ENCODE measurements around the gene BCAP29. TPM values are rescaled to one million over a fixed set of nuclear protein-coding genes. Genes with fewer than 3 reads are reported as not detected.

BCAP29 gene
- total RNA-seq, 1 donor from 2014 or later: 24.9 TPM

- intact Hi-C loops (cut with micrococcal nuclease): no loop called here
- no peak for ATAC-seq (ENCODE audit: low read depth)
- no peak for DNase-seq
- Mint-ChIP-seq H3K4me3 (no peak overlapping the region), H3K36me3 (ENCODE audit: low read depth) (no peaks in the 10 kb centered on the region), H3K4me1 (peaks cover 23% of the 10 kb centered on the region), H3K27me3 (peaks cover 14% of the 10 kb centered on the region), H3K9me3 (no peaks in the 10 kb centered on the region), H3K27ac (no peak overlapping the region)
- POLR2A ChIA-PET: no interaction called here
- no peak for TF ChIP-seq CTCF (IDR thresholded peaks at IDR 0.05)
- CTCF ChIA-PET: no interaction called here
These were observed 78.4 kb downstream of the BCAP29 start for GRCh38 chr7:107658467-107658866.

GRCh38 chr7:107659666-107660065 is 79.6 kb downstream of the BCAP29 start:
- ChIA-PET CTCF (interaction anchor here (0.7 kb wide), 1 partner anchor 210 kb away, joined by 3 read pairs; no protein-coding TSS in a partner anchor), POLR2A (interaction anchor here (0.5 to 2.9 kb wide), 5 partner anchors 21 to 491 kb away, joined by 4 to 32 read pairs (median 4); partner anchors contain the start of genes CBLL1, COG5, DUS4L and HBP1)
- Mint-ChIP-seq H3K4me3 (peak overlapping the region; percentile 88), H3K36me3 (ENCODE audit: low read depth) (no peaks in the 10 kb centered on the region), H3K27me3 (peaks cover 15% of the 10 kb centered on the region), H3K27ac (no peak overlapping the region), H3K9me3 (no peaks in the 10 kb centered on the region), H3K4me1 (peaks cover 23% of the 10 kb centered on the region)
- ATAC-seq (ENCODE audit: low read depth) (peak; percentile 77), DNase-seq (no peak)
- intact Hi-C loops (cut with micrococcal nuclease): loop anchor here (1.0 to 5.0 kb wide), 5 partner anchors 15 to 83 kb away; no protein-coding TSS in a partner anchor
- TF ChIP-seq CTCF (IDR thresholded peaks at IDR 0.05): no peak

- peak; percentile 40 for DNase-seq
- ATAC-seq (ENCODE audit: low read depth): peak; percentile 59
- Mint-ChIP-seq H3K9me3 (no peaks in the 10 kb centered on the region), H3K27me3 (peaks cover 20% of the 10 kb centered on the region), H3K4me1 (peaks cover 23% of the 10 kb centered on the region), H3K27ac (no peak within 1 kb of the TSS), H3K4me3 (peak within 1 kb of the TSS; percentile 88), H3K36me3 (ENCODE audit: low read depth) (no peaks in the 10 kb centered on the region)
- CTCF ChIA-PET: interaction anchor here (0.6 to 2.1 kb wide), 8 partner anchors 22 to 211 kb away, joined by 3 to 10 read pairs (median 4); partner anchors contain the start of genes COG5 and DUS4L
- intact Hi-C loops (cut with micrococcal nuclease): loop anchor here (1.0 to 5.0 kb wide), 6 partner anchors 18 to 196 kb away; partner anchors contain the start of gene BCAP29
- TF ChIP-seq CTCF (IDR thresholded peaks at IDR 0.05): no peak
- POLR2A ChIA-PET: interaction anchor here (0.5 to 2.9 kb wide), 6 partner anchors 22 to 510 kb away, joined by 4 to 32 read pairs (median 4); partner anchors contain the start of genes CBLL1, COG5, DUS4L and HBP1
These were observed 80.5 kb downstream of the BCAP29 start, which contains the start of gene SLC26A4 for GRCh38 chr7:107660381-107661080. Gene SLC26A4, plus strand, starts transcription at chr7:107660828. Its CDS starts 814 bp downstream, at chr7:107661642.

- Mint-ChIP-seq H3K4me1 (peaks cover 23% of the 10 kb centered on the region), H3K4me3 (peak overlapping the region; percentile 88), H3K36me3 (ENCODE audit: low read depth) (no peaks in the 10 kb centered on the region), H3K9me3 (no peaks in the 10 kb centered on the region), H3K27me3 (peaks cover 20% of the 10 kb centered on the region), H3K27ac (no peak overlapping the region)
- no peak for TF ChIP-seq CTCF (IDR thresholded peaks at IDR 0.05)
- peak; percentile 42 for DNase-seq
- CTCF ChIA-PET: interaction anchor here (0.6 to 2.1 kb wide), 13 partner anchors 13 to 197 kb away, joined by 3 to 10 read pairs (median 4); partner anchors contain the start of genes COG5 and DUS4L
- peak; percentile 49 for ATAC-seq (ENCODE audit: low read depth)
- POLR2A ChIA-PET: interaction anchor here (0.5 to 2.9 kb wide), 4 partner anchors 23 to 511 kb away, joined by 3 to 32 read pairs (median 6); partner anchors contain the start of genes COG5 and DUS4L
- intact Hi-C loops (cut with micrococcal nuclease): loop anchor here (1.0 to 5.0 kb wide), 6 partner anchors 18 to 197 kb away; partner anchors contain the start of gene BCAP29
These were observed 81.2 kb downstream of the BCAP29 start for GRCh38 chr7:107661081-107661864.

Measured in activated B cell treated with CpG ODN at 0.5 μM for 24 hours (primary cell).